PC-9 (cell line): Measurements from ENCODE around the gene GLOD4.

Source experiments
- EZH2 ChIP-seq: fragments of 200-600 bp; sonication (generic); IDR thresholded peaks from 2 replicates; pipeline ENCODE4 v1.8.0; 2017; ENCODE audit warnings: antibody characterized with exemption, low read depth
- TF ChIP-seq, protein P1 (sequence below): fragments of 200-600 bp; sonication (generic); conservative IDR thresholded peaks from 2 replicates; pipeline ENCODE4 v1.6.1; 2017; ENCODE audit warnings: mixed run types, antibody characterized with exemption, mild to moderate bottlenecking, moderate library complexity

DNA sequence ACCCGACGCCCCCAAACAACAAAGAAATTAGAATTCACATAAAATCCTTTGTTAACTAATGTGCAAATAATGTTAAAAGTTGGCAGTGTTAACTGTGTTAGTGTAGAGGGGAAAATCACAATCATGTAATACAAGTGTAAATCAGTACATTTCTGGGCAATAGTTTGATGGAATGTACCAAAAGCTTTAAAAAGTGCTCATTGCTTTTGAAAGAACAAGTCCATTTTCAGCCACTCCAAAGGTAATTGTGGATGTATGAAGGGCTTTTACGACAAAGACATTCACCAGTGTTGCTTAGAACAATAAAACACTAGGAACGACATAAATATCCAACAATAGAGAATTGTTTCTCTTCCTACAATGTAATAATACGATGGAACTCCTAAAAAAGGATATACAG is 9.1 kb downstream of the GLOD4 start:
- TF ChIP-seq EZH2, result no peak
- TF ChIP-seq, protein P1, sequence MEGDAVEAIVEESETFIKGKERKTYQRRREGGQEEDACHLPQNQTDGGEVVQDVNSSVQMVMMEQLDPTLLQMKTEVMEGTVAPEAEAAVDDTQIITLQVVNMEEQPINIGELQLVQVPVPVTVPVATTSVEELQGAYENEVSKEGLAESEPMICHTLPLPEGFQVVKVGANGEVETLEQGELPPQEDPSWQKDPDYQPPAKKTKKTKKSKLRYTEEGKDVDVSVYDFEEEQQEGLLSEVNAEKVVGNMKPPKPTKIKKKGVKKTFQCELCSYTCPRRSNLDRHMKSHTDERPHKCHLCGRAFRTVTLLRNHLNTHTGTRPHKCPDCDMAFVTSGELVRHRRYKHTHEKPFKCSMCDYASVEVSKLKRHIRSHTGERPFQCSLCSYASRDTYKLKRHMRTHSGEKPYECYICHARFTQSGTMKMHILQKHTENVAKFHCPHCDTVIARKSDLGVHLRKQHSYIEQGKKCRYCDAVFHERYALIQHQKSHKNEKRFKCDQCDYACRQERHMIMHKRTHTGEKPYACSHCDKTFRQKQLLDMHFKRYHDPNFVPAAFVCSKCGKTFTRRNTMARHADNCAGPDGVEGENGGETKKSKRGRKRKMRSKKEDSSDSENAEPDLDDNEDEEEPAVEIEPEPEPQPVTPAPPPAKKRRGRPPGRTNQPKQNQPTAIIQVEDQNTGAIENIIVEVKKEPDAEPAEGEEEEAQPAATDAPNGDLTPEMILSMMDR, result no peak
